VCaP (cell line): Measurements from ENCODE around the gene CDC42EP4.

Experiments
- H3K27ac ChIP-seq: fragments of 450-650 bp; 2 replicates; pipeline ENCODE4 v1.5.1; 2017
- TF ChIP-seq, protein P1 (sequence below): fragments of 450-650 bp; conservative IDR thresholded peaks from 2 replicates; pipeline ENCODE4 v1.5.1; 2017; ENCODE audit warnings: mild to moderate bottlenecking, moderate library complexity

Gene CDC42EP4

DNA sequence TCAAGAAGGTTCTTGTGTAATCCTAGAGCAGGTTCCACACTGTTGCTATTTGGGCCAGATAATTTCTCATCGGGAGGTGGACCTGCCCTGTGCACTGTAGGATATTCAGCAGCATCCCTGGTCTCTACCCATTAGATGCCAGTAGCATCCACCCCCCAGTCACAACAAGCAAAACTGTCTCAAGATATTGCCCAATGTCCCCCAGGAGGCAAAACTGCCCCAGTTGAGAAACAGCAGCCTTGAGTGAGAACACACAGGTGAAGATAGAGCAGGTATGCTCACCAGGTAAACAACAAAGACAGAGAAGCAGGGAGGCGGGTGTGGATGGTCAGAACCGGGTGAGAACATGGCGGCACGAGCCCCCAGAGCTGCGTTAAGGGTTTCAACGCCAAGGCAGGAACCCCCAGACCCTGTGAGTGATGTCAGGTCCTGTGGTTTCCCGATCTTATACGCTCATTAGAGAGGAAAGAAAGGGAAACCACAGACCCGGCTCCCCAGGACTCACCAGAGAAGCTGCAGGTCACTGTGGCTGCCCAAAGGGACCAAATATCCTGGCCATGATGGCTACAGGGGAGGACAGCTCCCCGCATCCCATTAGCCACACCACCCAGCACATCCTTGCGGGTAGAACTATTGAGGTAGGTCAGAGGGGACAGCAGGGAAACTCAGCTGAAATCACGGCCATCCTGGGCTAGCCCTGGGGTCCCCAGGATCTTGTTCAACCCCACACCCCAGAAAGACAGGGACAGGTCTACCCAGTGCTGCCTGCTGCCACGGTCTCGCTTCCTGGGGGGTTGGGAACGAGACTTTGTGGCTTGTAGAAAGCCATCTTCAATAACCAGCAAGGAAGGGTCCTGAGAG lies 21.2 kb downstream of the CDC42EP4 start:
- H3K27ac ChIP-seq, result peak overlapping the region; percentile 40; the same call in 1 of the 2 replicates
- TF ChIP-seq, protein P1, sequence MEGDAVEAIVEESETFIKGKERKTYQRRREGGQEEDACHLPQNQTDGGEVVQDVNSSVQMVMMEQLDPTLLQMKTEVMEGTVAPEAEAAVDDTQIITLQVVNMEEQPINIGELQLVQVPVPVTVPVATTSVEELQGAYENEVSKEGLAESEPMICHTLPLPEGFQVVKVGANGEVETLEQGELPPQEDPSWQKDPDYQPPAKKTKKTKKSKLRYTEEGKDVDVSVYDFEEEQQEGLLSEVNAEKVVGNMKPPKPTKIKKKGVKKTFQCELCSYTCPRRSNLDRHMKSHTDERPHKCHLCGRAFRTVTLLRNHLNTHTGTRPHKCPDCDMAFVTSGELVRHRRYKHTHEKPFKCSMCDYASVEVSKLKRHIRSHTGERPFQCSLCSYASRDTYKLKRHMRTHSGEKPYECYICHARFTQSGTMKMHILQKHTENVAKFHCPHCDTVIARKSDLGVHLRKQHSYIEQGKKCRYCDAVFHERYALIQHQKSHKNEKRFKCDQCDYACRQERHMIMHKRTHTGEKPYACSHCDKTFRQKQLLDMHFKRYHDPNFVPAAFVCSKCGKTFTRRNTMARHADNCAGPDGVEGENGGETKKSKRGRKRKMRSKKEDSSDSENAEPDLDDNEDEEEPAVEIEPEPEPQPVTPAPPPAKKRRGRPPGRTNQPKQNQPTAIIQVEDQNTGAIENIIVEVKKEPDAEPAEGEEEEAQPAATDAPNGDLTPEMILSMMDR, result no peak

DNA sequence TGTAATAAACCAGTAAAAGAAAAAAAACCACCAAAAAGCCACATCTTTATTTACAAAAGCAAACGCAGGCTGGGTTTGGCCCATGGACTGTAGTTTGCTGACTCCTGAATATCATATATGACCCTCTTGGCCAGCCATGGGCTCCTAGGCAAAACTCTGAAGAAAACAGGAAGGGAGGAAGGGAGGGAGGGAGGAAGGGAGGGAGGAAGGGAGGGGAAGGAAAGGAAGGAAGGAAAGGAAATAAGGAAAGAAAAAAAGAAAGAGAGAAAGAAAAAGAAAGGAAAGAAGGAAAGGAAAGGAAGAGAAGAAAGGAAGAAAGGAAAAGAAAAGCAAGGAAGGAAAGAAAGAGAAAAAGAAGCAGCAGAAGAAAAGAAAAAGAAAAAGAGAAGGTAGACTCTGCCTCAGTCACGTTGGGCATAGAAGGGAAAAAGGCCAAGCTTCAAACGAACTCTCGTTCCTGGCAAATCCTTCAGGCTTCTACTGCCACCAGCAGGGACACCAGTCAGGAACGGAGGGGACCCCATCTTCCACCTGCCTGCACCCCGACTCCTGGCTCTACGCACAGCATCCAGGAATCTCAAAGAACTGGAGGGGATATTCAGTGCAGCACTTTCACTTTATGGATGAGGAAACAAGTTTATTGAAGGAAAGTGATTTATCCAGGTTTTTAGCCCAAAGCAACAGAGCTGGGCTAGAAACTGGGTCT lies 22.1 kb downstream of the CDC42EP4 start:
- TF ChIP-seq, protein P1, result no peak
- peak overlapping the region; percentile 40 for H3K27ac ChIP-seq

DNA sequence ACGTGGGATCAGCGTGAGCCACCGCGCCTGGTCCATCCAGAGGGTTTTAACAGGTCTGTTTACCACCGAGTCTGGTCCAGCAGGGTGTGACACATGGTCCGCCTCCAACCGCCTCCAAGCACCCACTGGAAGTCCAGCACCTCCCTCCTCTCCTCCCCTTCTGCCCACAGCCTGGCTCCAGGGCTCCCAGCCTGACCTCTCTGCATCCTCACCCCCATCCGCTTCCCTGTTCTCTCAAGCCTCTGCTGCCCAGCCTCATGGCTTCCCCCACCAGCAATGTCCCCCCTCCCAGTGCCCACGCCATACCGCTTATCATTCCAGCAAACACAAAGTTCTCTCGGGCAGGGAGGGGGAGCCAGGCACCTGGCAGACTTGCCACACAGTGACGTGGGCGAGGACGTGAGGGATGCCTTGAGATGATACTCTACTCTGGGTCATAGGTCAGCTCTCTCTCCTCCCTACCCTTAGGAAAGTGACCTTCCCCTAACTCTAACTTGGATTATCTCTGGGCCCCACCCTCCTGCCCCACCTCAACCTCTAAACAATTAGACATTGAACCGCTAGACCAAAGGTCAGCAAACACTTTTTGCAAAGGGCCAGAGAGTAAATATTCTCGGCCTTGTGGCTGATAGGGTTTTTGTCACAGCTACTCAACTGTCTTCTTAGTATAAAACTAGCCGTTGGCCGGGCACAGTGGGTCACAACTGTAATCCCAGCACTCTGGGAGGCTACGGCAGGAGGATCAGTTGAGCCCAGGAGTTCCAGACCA lies 23.1 kb downstream of the CDC42EP4 start:
- peak overlapping the region; percentile 40 for H3K27ac ChIP-seq
- TF ChIP-seq, protein P1, result no peak

DNA sequence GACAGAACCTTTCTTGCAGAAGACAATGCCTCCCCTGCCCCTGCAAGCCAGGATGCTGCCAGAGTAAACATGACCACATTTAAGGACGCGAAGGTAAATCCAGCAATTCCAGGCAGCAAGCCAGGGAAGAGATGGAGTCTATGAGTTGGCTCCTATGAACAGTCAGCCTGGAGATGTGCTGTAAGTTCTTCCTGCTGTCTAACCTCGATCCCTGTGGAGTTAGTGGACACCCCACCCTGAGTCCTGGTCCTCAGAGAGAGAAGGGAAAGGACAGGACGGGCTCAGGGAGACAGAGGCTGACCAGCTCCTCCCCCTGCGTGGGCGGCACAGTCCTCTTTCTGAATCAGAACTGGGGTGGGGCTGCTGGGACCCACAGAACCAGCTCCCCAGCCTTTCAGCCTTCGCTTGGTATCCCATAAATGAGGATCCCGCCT lies 24.9 kb downstream of the CDC42EP4 start:
- TF ChIP-seq, protein P1, result no peak
- peak overlapping the region; percentile 74 for H3K27ac ChIP-seq

DNA sequence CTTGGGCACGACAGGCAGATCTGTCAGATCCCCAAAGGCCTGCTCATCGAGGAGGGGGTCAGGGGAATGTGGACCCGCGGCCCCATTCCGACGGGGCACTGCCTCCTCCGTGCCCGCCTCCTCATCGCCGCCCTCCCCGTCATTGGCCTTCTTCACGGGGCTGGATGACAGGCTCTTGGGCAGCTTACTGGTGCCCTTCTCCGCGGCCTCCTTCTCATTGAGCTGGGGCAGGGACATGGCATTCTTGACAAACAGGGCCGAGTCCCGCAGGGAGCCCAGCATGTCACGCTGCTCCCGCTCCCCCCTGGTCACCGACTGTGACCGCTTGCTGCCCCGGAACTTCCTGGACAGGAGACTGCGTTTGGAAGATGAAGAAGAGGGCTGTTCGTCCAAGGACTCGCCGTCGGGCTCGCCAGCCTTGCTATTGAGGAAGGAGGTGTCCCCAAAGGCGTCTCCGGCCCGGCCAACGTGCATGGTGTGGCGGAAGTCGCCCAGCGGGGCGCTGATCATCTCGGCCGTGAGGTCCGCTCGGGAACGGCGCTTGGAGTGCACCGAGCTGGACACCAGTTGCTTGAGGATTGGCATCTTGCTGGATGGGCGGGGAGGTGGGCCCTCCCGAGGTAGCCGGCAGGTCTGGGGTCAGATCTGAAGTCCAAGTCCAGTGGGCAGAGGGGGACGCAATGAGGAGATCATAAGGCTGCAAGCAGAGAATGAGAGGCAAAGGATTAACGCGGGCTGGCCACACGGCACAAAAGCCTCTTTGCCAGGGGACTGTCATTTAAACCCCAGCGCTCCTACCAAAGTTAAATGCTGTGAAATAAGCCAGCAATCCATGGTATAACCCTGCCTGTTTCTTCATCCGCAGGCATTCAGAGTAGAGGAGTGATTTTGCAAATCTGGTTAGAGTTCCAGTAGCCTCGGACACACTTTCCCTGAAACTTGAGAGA lies 25.6 kb downstream of the CDC42EP4 start:
- H3K27ac ChIP-seq, result peak overlapping the region; percentile 74
- TF ChIP-seq, protein P1, result no peak

DNA sequence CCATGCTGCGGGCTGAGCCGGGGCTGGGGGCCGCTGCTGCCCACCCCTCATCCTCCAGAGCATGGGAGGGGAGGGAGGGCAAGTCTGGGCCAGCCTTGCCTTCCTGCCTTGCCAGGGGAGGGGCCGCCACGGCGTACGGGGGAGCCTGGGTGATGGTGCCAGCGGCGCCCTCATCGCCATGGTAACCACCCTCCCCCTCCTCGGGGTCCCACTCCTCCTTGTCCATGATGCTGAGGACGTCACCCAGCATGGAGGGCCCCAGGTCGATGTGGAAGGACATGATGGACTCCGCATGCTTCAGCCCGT lies 26.2 kb downstream of the CDC42EP4 start:
- TF ChIP-seq, protein P1, result no peak
- H3K27ac ChIP-seq, result peak overlapping the region; percentile 74
